HG02763 (cell line): ENCODE measurements around the gene TRIM65.
"Not testable (repeated sequence)": the region's sequence is repeated elsewhere in the genome, so short reads cannot be mapped to it uniquely, and the experiment has no call there.

Experiments used
- ATAC-seq: cut with Tn5 transposase; IDR thresholded peaks from one replicate; pipeline ENCODE4 v1.9.1; 2021; ENCODE audit warnings: mild to moderate bottlenecking, moderate library complexity; ENCODE audit not compliant: unreplicated experiment

The TRIM65 gene

GRCh38 chr17:75897160-75898019 lies 639 bp upstream of the TRIM65 start:
- ATAC-seq: no peak

- ATAC-seq: no peak
Observed at GRCh38 chr17:75895370-75896155, 1.2 kb downstream of the TRIM65 start.

GRCh38 chr17:75894049-75894733 lies 2.6 kb downstream of the TRIM65 start:
- no peak for ATAC-seq

- ATAC-seq: no peak
Observed at GRCh38 chr17:75893305-75894048, 3.3 kb downstream of the TRIM65 start.

GRCh38 chr17:75892556-75893224 lies 4.1 kb downstream of the TRIM65 start:
- no peak for ATAC-seq

- ATAC-seq: no peak
Observed at GRCh38 chr17:75891605-75892555, 4.9 kb downstream of the TRIM65 start.

GRCh38 chr17:75891022-75891604 lies 5.6 kb downstream of the TRIM65 start:
- no peak for ATAC-seq

- no peak for ATAC-seq
Observed at GRCh38 chr17:75889454-75889853, 7.3 kb downstream of the TRIM65 start.

- ATAC-seq: no peak
Observed at GRCh38 chr17:75888484-75888883, 8.3 kb downstream of the TRIM65 start.

- ATAC-seq: not testable (repeated sequence)
Observed at GRCh38 chr17:75885860-75886259, 10.9 kb downstream of the TRIM65 start.

- ATAC-seq: no peak
Observed at GRCh38 chr17:75885431-75885830, 11.3 kb downstream of the TRIM65 start.

GRCh38 chr17:75881678-75882454 lies 14.9 kb downstream of the TRIM65 start:
- ATAC-seq: no peak

GRCh38 chr17:75880266-75880665 lies 16.5 kb downstream of the TRIM65 start:
- ATAC-seq: no peak

- ATAC-seq: peak; percentile 12
Observed at GRCh38 chr17:75878174-75878998, 18.4 kb downstream of the TRIM65 start, which contains the start of gene TRIM47. TSS of gene TRIM47 (minus strand) at chr17:75878581. CDS start at chr17:75878548, 33 bp downstream.

GRCh38 chr17:75877752-75878173 lies 19.0 kb downstream of the TRIM65 start:
- peak; percentile 51 for ATAC-seq

- ATAC-seq: no peak
Observed at GRCh38 chr17:75876938-75877751, 19.6 kb downstream of the TRIM65 start.
